A673 (cell line): ENCODE results near the gene WNT3.

ENCODE experiments used
- CTCF ChIP-seq: fragments of 300-800, 200-600 bp; sonication (generic); conservative IDR thresholded peaks from 2 replicates; pipeline ENCODE4 v1.5.1; 2017; ENCODE audit warnings: low read depth, mild to moderate bottlenecking, antibody characterized with exemption, low read length, moderate library complexity, mixed read lengths
- EZH2 ChIP-seq: fragments of 200-600 bp; sonication (generic); IDR thresholded peaks from 2 replicates; pipeline ENCODE4 v1.6.1; 2017; ENCODE audit warnings: borderline replicate concordance, low read depth, mild to moderate bottlenecking, mixed read lengths, antibody characterized with exemption, low read length; ENCODE audit not compliant: poor library complexity, severe bottlenecking

GRCh38 chr17:46756081-46756735 lies 62.3 kb downstream of the WNT3 start:
- no peak for TF ChIP-seq CTCF
- no peak for TF ChIP-seq EZH2
